HG03045 (cell line): ENCODE data around the gene XYLT2.

Source experiments
- ATAC-seq: cut with Tn5 transposase; IDR thresholded peaks from one replicate; pipeline ENCODE4 v1.9.1; 2021; ENCODE audit warnings: mild to moderate bottlenecking, moderate library complexity; ENCODE audit not compliant: unreplicated experiment

The XYLT2 gene

GRCh38 chr17:50348522-50349242 is 2.8 kb downstream of the XYLT2 start:
- no peak for ATAC-seq

GRCh38 chr17:50349243-50349600 is 3.3 kb downstream of the XYLT2 start:
- no peak for ATAC-seq

- ATAC-seq = no peak
Observed at GRCh38 chr17:50350733-50351132, 4.8 kb downstream of the XYLT2 start.

GRCh38 chr17:50352072-50352692 is 6.3 kb downstream of the XYLT2 start:
- ATAC-seq = no peak

GRCh38 chr17:50352693-50353599 is 7.0 kb downstream of the XYLT2 start:
- no peak for ATAC-seq

GRCh38 chr17:50353600-50354195 is 7.8 kb downstream of the XYLT2 start:
- no peak for ATAC-seq

- ATAC-seq = no peak
Observed at GRCh38 chr17:50354198-50354597, 8.3 kb downstream of the XYLT2 start.

- no peak for ATAC-seq
Observed at GRCh38 chr17:50354776-50355175, 8.8 kb downstream of the XYLT2 start.

- no peak for ATAC-seq
Observed at GRCh38 chr17:50355336-50355700, 9.4 kb downstream of the XYLT2 start.

- ATAC-seq = no peak
Observed at GRCh38 chr17:50355701-50356341, 9.9 kb downstream of the XYLT2 start.

- ATAC-seq = no peak
Observed at GRCh38 chr17:50356418-50356817, 10.5 kb downstream of the XYLT2 start.

- ATAC-seq = no peak
Observed at GRCh38 chr17:50356892-50357510, 11.1 kb downstream of the XYLT2 start.

GRCh38 chr17:50358177-50358576 is 12.3 kb downstream of the XYLT2 start:
- no peak for ATAC-seq

GRCh38 chr17:50359005-50359699 is 13.2 kb downstream of the XYLT2 start:
- ATAC-seq = no peak

- no peak for ATAC-seq
Observed at GRCh38 chr17:50359998-50360461, 14.1 kb downstream of the XYLT2 start.

GRCh38 chr17:50360486-50361115 is 14.7 kb downstream of the XYLT2 start:
- no peak for ATAC-seq

GRCh38 chr17:50361561-50362480 is 15.9 kb downstream of the XYLT2 start:
- ATAC-seq = no peak

GRCh38 chr17:50362661-50363060 is 16.7 kb downstream of the XYLT2 start:
- no peak for ATAC-seq
